HG02571 (cell line): Measurements from ENCODE around the gene MYRIP.
"Not testable (repeated sequence)": the region's sequence is repeated elsewhere in the genome, so short reads cannot be mapped to it uniquely, and the experiment has no call there.

ENCODE experiments used
- ATAC-seq: cut with Tn5 transposase; IDR thresholded peaks from one replicate; pipeline ENCODE4 v1.9.1; 2021; ENCODE audit warnings: mild to moderate bottlenecking, moderate library complexity; ENCODE audit not compliant: unreplicated experiment

Gene MYRIP

GRCh38 chr3:40077139-40077538 is 267.7 kb downstream of the MYRIP start:
- ATAC-seq: not testable (repeated sequence)

DNA sequence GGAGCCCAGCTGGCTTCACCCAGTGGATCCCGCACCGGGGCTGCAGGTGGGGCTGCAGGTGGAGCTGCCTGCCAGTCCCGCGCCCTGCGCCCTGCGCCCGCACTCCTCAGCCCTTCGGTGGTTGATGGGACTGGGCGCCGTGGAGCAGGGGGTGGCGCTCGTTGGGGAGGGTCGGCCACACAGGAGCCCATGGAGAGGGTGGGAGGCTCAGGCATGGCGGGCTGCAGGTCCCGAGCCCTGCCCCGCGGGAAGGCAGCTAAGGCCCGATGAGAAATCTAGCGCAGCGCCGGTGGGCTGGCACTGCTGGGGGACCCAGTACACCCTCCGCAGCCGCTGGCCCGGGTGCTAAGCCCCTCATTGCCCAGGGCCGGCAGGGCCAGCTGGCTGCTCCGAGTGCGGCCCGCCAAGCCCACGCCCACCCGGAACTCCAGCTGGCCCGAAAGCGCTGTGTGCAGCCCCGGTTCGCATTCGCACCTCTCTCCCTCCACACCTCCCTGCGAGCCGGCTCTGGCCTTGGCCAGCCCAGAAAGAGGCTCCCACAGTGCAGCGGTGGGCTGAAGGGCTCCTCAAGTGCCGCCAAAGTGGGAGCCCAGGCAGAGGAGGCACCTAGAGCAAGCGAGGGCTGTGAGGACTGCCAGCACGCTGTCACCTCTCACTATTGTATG is 268.6 kb downstream of the MYRIP start:
- not testable (repeated sequence) for ATAC-seq

DNA sequence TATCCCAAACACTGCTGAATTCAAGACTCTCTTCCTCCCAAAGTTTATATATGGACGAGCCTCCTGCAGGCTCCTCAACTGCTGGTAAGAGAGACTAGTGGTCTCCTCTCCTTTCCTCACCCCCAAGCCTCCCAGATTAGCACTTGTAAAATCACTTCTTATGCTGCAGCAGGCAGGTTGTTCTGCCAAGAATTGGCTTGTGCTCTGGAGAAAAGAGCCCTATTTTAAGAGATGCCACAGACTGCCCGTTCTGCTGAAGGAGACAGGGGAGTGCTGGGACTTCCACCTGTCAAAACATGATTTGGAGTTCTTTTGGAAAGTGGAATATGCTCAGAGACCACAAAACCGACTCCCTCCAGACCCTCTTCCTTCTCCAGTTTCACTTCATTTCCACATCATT is 269.2 kb downstream of the MYRIP start:
- ATAC-seq: no peak

DNA sequence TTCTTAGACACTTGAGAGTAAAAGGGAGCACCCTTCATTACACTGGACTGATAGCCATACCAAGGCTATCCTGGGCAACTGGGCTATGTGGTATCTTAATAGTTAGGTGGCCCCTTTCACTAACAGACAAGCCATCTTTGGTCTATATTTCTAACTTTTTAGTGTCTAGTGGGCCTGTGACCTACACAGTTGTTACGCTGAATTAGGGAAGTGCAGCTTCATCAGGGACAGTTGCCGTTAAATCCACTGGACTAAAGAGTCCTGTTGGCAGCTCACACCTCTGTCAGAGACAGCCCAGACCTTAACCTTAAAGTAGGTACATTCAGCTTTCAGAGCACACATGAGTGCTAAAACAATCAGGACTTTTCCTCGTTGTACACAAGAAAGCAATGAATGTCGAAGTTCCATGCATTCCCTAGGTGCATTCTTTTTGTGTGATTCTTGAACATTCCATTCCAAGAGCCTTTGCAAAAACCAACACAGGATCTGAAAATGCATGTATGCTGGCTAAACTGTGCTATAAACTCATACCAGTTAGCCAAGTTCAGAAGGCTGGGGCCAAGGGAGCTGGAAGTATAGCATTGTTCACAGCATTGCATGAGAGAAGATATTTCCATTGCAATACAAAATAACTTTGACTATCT is 269.9 kb downstream of the MYRIP start:
- ATAC-seq: no peak

- ATAC-seq: no peak
These were observed 270.4 kb downstream of the MYRIP start for GRCh38 chr3:40079847-40080240.

GRCh38 chr3:40083066-40083465 is 273.7 kb downstream of the MYRIP start:
- no peak for ATAC-seq

DNA sequence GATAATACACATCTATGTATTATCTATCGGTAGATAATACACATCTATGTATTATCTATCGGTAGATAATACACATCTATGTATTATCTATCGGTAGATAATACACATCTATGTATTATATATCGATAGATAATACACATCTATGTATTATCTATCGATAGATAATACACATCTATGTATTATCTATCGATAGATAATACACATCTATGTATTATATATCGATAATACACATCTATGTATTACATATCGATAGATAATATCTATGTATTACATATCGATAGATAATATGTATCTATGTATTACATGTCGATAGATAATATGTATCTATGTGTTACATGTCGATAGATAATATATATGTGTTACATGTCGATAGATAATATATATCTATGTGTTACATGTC is 275.0 kb downstream of the MYRIP start:
- ATAC-seq: not testable (repeated sequence)

DNA sequence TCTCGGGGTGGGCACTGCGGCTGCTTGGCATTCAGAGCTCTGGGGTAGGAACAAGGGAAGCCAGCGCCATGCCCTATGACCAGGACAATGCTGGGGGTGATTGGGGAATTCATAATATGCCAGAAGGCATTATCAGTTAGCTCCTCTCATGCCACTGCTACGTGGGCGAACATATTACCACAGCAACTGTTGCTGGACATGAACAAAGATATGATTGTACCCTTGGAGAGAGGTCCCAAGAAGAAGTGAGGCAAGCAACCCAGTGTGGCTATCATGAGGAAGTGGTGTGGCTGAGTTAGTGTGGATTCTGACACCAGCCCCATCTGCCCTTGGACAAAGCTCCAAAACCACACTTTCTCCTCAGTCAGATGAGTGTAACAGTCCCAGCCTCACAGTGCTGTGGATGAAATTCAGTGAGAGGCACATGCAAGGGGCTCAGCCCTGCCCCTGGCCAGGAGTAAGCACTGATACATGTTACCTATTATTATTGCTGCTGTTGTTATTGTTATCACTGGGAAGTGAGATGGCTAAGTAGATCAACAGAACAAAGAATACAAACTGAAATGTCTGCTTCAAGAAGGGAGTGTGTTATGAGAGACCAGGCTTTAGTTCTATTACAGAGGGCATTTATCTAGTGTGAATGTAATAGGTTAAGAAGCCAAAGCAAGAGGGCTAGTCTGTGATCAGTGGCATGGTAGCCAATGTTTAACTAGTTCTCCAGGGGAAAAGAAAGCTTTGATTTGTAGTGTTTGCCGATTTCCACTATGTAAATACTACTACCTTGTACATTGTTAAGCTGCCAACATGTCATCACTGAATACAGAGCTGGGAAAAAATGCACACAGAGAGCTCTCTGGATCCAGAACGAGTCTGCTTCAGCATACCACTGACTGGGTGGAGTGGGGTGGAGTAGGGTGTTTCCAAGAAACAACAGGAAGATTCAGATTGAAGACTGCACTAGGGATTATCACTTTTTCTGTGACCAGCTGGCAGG is 277.8 kb downstream of the MYRIP start:
- ATAC-seq: no peak

DNA sequence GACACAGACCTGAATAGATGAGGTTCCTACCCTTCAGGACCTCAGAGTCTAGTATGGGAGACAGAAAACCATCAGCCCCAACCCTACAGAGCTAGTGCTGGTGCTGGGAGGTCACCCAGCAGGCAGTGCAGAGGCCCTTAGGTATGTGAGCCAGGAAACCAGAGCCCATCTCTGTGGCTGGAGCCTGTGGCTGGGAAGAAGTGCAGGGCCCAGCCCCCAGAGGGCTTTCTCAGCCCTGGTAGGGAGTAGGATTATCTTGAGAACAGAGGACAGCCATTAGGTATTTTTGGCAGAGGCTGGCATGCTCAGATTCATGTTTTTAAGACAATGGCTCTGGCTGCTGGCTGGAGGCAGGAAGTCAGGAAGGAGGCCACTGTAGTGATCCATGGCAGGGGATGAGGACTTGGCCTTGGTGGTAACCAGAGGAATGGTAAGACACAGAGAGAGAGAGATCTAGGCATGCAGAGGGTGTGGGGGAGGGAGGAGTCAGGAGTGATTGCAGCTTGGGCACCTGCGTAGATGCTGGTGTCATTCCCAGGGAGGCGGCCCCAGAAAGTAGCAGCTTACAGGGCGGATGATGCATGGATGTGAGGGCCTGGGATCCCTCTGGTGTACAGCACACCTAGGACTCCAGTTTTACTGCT is 279.2 kb downstream of the MYRIP start:
- ATAC-seq: no peak

DNA sequence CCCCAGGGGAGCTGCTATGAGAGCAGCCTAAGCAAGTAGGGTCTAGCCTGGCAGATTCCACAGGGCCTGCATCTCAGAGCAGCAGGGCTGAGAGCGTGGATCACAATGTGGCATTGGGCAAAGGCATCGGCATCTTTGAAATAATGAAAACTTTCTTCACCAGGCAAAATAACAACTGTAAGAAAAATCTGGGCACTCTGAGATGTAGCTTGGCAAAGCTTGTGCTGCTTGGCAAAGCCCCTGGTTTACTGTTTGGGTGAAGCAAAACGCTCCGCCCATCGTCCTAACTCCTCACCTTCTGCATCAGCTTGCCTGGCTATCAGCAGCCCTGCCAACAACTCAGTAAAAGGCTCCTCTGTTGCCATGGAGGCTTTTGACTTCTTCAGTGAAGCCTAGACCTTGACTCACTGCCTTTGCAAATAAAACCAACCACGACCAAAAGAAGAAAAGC is 287.3 kb downstream of the MYRIP start:
- no peak for ATAC-seq

DNA sequence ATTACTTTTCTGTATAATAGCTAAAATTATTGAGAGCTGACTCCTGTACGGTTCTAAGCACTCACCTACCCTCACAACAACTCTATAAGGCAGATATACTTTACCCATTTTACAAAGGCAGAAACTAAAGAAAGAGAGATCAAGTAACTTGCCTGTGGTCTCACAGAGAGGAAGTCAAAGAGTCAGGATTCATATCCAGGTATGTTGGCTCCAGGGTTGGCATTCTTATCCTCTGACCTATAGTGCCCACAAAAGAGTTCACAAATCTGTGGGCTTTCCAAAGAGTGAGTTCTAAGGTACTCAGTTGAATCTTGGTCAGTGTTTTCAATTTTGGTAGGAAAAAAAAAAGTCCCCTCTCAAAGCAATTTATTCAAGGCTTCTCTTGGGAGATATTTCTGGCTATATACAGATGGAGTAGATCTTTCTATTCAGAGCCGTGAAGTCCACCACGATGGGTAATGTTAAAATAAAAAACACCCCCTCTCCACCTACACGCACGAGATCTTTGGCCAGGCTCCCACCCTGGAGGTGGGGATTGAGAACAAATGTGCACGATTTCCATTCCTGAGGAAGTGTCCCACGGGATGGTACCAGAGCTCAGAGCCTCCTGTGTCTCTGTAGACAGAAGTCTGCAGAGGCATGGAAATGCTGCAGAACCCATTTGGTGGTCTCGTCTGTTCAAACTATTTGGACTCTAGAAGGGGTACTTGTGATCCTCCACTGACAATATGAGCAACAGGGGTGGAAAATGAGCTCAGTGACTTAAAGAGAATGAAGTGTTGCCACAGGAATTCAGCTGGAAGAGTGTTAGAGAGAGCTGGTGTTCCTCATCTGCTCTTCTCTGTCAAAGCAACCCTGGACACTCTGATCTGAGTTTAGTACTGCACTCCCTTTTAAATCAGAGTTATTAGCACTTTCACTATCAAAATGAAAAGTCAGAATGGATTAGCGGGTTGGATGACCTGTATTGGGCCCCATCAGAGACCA is 288.0 kb downstream of the MYRIP start:
- no peak for ATAC-seq

DNA sequence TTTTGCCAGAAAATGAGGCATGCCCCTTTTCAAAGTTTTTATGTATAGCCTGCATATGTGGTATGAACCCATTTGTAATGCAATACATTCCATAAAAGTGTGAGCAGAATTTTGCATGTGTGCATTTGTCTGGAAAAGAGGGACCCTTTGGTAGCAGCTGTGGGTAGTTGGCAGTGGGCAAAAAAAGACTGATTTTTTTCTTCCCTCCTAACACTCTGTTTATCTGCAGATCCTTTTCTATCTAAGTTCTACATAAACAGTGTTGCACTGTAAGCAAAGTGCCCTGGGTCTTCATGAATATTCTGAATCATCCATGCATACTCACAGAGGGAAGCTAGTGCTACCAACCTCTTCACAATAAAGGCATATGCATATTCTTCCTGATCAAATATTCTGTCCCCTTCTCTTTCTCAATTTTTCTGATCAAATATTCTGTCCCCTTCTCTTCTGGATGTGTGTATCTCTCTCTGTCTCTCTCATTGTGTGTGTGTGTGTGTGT is 288.9 kb downstream of the MYRIP start:
- no peak for ATAC-seq

DNA sequence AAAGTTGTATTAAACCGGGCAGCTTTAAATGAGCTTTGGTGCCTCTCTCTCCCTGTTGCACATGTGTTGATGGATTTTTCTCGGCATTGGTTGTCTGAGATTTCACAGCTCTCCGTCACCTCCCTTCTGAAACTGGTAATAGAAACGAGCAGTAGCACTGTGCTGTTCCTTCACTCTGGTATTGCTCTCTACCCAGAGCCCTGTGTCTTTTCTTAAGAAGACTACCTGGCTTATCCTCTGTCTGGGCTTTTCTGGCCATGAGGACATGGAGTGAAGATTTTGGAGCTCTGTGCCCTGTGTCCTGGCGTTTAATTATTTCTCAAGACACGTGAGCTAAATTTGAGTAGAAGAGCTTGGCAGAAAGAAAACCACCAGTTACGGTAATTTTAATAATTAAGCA is 290.5 kb downstream of the MYRIP start:
- ATAC-seq: no peak

GRCh38 chr3:40102182-40102581 is 292.8 kb downstream of the MYRIP start:
- no peak for ATAC-seq

DNA sequence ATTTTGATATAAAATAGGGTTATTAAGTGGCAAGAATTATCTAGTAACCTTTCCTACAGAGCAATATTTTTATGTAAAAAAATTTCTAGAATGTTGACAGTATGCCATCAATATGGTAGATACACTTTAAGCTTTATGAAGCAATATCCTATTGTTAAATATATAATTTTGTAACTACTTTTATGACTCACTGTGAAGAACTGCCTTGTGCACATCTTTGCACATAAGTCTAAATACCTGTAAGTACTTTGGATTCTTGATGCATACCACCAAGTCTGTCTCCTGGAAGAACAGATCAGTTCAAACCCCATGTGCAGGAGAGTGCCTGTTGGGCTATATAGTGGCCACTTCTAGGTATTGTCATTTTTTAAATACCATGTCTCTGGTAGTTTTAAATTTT is 294.4 kb downstream of the MYRIP start:
- ATAC-seq: no peak

DNA sequence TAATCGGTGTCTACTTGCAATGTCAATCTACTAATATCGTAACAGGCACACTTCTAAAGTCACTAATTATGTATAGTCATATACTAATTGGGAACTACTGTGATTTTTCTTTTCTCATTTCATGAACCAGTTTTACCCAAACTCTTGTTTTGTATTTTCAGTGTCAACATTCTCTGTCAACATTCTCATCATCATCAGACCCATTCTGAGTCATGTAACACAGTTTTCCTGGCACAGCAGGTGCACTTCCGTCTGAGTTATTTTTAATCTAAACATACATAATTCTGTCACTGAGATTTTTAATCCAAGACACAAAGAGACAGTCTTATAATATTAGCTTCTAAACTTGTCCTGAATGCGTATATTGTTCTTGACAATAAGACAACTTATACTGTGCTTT is 295.0 kb downstream of the MYRIP start:
- ATAC-seq: no peak

DNA sequence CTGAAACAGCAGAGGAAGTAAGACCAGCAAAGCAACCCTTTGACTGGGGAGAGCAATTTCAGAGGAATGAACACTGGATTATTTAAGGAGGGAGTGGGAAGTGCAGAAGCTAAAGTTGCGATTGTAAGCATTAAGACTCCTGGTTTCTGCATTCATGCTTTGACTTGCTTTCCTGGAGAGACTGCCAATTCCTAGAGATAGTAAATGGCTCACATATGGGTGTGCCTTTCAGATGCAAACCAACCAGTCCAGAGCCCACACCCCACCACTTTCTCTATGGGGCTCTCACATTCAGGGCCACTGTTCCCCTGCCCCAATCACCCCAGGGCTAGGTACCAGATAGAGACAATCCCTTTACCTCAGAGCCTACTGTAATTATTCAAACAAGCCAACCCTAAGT is 299.2 kb downstream of the MYRIP start:
- ATAC-seq: no peak

DNA sequence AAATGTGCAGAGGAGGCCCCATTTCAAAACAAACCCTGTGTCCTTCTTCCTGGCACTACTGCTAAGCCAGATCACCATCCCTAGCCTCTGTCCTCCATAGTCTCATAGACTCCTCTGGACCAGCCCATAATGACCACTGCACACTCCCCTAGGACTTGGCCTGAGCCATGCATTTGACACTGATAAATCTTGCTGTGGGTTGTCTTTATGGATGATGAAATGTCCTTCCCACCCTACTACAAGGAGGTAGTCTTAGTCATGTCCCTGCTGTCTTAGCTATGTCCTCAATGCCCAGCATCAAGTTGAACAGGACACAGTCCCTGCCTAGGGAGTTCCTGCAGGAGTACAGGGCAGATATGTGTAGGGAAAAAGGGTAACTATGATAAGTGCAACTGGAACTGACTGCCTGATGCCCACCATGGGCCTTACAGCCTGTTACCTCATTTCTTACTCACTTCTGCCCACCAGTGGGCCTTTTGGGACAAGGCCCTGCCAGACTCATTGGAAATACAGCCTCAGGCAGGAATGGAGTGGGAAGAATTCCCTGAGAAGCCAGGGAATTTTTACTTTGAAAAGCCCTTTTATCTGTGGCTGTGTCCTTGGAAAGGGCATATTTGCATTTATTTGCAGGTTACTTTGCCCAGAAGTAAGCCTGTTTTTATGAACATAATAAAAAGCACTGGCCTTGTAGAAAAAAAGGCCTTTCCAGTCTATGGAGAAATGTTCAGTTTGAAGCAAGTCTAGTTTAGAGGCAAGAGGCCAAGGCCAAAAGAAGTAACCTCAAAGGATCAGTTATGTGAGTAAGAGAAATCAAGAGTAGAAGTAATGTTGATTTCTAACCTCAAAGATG is 300.5 kb downstream of the MYRIP start:
- ATAC-seq: no peak
